ENCODE data around the gene VGLL2.
"Not testable (repeated sequence)": the region's sequence is repeated elsewhere in the genome, so short reads cannot be mapped to it uniquely, and the experiment has no call there.

GRCh38 chr6:117244979-117245378, 20.4 kb upstream of the VGLL2 start:
- TF ChIP-seq CTCF (IDR thresholded peaks at IDR 0.05); ZFX (IDR thresholded peaks at IDR 0.05; ENCODE audit: borderline replicate concordance): not testable (repeated sequence)
